Esophagus (tissue), 2 donors: ENCODE data around the gene PVR. TPM values are rescaled to one million over a fixed set of nuclear protein-coding genes. Genes with fewer than 3 reads are reported as not detected.

Experiments used
- H3K27ac ChIP-seq, 2 donors: one replicate each; pipeline ENCODE4 v1.5.1; 2013; ENCODE audit warnings: low read depth in 2 of 2, mild to moderate bottlenecking in 2 of 2, inconsistent platforms in 1 of 2, low read length in 1 of 2, moderate library complexity in 1 of 2
- H3K27me3 ChIP-seq, 2 donors: one replicate each; pipeline ENCODE4 v1.6.1; 2013; ENCODE audit warnings: low read length in 2 of 2, control low read depth in 1 of 2, mild to moderate bottlenecking in 1 of 2; ENCODE audit not compliant: insufficient read depth in 2 of 2, control insufficient read depth in 1 of 2
- H3K36me3 ChIP-seq, 2 donors: one replicate each; pipeline ENCODE4 v1.6.1; 2013; ENCODE audit warnings: low read length in 1 of 2; ENCODE audit not compliant: control insufficient read depth in 2 of 2, insufficient read depth in 2 of 2
- H3K4me1 ChIP-seq, 2 donors: one replicate each; pipeline ENCODE4 v1.6.1; 2013; ENCODE audit warnings: low read length in 1 of 2; ENCODE audit not compliant: control insufficient read depth in 2 of 2, insufficient read depth in 2 of 2
- H3K4me3 ChIP-seq, 2 donors: one replicate each; pipeline ENCODE4 v1.5.1; 2013; ENCODE audit warnings: low read length in 2 of 2, mild to moderate bottlenecking in 2 of 2, low read depth in 1 of 2, moderate library complexity in 1 of 2
- H3K9me3 ChIP-seq, 2 donors: one replicate each; pipeline ENCODE4 v1.6.1; 2013; ENCODE audit warnings: mild to moderate bottlenecking in 2 of 2, low read depth in 1 of 2, low read length in 1 of 2, moderate library complexity in 1 of 2; ENCODE audit not compliant: control insufficient read depth in 2 of 2, insufficient read depth in 1 of 2
- WGBS, 2 donors: extraction: QIAGEN DNeasy Blood & Tissue Kit; methylation state at CpG; one replicate each; pipeline ENCODE4 v1.1.7; 2013; 5-methylcytosine and 5-hydroxymethylcytosine counted together
- polyA plus RNA-seq, 2 donors: library from polyadenylated mRNA; stranded (reverse); fragments of 200-250 nt; gene quantifications; one replicate each; pipeline ENCODE4 v1.2.3, GENCODE V29; 2013
- donor health status: healthy with polysubstance abuse.
- donor health status: Bipolar disorder and iron deficiency.

Gene PVR
- polyA plus RNA-seq, 2 donors: 9.5 to 10.2 TPM

DNA sequence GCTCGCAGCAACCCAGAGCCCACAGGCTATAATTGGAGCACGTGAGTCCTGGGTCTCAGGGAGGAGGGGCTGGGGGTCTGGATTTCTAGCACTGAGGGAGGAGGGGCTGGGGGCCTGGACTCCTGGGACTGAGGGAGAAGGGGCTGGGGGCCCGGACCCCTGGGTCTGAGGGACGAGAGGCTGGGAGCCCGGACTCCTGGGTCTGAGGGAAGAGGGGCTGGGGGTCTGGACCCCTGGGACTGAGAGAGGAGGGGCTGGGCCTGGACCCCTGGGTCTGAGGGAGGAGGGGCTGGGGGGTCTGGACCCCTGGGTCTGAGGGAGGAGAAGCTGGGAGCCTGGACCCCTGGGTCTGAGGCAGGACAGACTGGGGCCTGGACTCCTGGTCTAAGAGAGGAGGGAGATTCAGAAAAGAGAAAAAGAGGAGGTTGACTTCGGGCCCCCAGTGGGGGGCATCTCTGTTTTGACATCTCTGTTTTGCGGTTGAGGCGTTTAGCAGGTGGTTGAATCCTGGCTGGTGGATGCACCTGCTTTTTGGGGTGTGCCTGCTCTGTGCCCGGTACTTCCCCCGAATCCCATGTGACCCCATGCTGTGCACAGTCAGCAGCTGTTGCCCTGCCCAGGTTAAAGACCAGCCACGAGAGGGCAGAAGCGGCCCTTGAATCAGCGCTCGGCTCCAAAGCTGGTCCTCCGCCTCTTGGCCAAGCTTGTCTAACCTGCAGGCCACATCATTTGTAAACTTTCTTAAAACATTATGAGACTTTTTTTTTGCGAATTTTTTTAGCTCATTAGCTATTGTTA is 10.5 kb downstream of the PVR start:
- peaks cover 15 to 36% of the 10 kb centered on the region in 2 donors for H3K36me3 ChIP-seq
- no peaks in the 10 kb centered on the region for H3K9me3 ChIP-seq
- no peaks in the 10 kb centered on the region for H3K4me1 ChIP-seq
- H3K4me3 ChIP-seq: no peak overlapping the region
- 39 to 41% methylated on average over 15 to 16 of the region's 16 CpGs for WGBS, 2 donors
- no peaks in the 10 kb centered on the region for H3K27me3 ChIP-seq
- no peak overlapping the region for H3K27ac ChIP-seq

DNA sequence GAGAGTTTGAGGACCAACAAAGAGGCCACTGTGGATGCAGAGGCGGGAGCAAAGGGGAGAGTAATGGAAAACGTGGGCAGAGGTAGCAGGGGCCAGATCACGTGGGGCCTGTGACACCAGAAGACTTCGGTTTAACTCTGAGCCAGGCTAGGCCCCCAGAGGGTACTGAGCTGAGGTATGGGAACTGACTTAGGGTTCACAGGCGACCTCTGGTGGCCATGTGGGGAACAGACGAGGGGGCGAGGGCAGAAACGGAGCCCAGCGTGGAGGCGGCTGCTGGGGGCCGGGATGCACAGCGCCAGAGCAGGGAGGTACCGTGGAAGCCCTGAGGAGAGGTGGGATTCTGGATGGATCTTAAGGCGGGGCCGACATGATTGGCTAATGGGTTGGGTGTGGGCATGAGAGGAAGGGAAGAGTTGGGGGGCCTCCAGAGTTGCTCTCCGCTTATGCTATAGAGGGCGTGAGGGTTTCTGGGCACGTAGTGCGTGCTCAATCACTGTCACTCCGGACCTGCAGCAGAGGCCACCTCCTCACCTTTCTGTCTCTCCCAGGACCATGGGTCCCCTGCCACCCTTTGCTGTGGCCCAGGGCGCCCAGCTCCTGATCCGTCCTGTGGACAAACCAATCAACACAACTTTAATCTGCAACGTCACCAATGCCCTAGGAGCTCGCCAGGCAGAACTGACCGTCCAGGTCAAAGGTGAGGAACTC is 13.7 kb downstream of the PVR start:
- Histone ChIP-seq H3K36me3 (peaks cover 19 to 30% of the 10 kb centered on the region in 2 donors), H3K9me3 (no peaks in the 10 kb centered on the region), H3K4me3 (no peak overlapping the region), H3K27ac (no peak overlapping the region), H3K4me1 (no peaks in the 10 kb centered on the region), H3K27me3 (no peaks in the 10 kb centered on the region)
- 38 to 40% methylated on average over 23 to 25 of the region's 25 CpGs for WGBS, 2 donors

DNA sequence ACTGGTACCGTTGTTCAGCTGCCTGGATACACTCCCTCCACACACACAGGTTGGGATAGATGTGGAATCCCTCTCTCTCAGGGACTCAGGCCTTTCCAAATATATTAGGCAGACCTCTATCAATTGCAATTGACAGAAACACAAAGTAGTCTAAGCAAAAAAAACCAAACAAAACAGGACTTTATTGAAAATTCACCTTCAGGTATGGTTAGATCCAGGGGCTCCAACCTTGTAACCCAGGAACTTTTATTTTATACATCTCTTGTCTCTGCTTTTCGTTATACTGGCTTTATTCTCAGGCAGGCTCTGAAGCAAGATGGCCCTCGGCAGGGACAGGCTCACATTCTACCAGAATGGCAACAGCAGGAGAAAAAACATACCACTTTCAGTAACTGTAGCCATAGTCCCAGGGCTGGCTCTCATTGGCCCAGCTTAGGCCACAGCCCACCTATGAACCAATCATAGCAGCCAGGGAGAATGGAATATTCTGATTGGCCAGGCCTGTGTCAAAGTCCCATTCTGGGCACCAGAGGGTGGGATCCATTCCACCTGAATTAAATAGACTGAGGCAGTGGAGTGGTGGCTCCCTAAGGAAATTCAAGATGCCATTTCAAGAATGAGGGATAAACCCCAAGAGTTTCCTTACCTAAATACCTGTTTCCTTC is 14.5 kb downstream of the PVR start:
- no peaks in the 10 kb centered on the region for H3K27me3 ChIP-seq
- 90 to 92% methylated on average over 3 of the region's 3 CpGs for WGBS, 2 donors
- no peaks in the 10 kb centered on the region for H3K4me1 ChIP-seq
- H3K27ac ChIP-seq: no peak overlapping the region
- H3K9me3 ChIP-seq: no peaks in the 10 kb centered on the region
- H3K4me3 ChIP-seq: no peak overlapping the region
- peaks cover 16 to 27% of the 10 kb centered on the region in 2 donors for H3K36me3 ChIP-seq

DNA sequence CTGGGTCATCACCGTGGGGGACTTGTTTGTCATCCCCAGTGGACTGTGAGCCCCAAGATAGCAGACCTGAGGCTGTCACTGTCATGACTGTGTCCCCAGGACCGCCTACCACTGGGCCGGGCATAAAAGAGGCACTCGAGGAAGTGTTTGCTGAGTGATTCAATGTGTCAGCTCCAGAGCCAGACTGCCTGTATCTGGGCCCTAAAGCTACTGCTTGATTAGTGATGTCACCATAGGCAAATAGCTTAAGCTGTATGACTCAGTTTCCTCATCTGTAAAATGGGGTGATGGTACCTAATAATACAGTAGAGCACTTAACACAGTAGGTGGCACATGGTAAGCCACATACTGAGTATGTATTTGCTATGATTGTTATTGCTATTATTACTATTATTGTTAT is 16.4 kb downstream of the PVR start:
- H3K4me3 ChIP-seq: no peak overlapping the region
- no peaks in the 10 kb centered on the region for H3K27me3 ChIP-seq
- H3K4me1 ChIP-seq: peaks cover 0 to 2% of the 10 kb centered on the region in 2 donors
- peaks cover 15 to 23% of the 10 kb centered on the region in 2 donors for H3K36me3 ChIP-seq
- H3K27ac ChIP-seq: no peak overlapping the region
- H3K9me3 ChIP-seq: no peaks in the 10 kb centered on the region
- 80 to 91% methylated on average over 4 of the region's 4 CpGs for WGBS, 2 donors

DNA sequence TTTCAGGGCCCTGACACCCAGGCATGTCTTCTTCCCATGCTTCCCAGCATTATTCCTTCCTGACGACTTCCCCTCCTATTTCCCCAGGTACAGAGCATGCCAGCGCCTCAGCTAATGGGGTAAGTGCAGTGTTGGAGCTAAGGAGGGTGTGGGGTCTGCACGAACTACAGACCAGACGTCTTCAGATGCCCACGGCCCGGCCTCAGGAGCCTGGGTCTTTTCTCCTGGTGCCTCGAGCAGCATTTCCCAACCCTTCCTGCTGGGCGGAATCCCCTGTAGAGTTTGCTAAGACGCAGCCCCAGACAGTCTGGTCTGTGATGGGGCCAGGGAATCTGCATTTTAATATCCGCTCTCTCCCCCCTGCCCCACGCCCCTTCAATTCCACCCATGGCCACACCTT is 17.5 kb downstream of the PVR start:
- 90 to 91% methylated on average over 11 of the region's 11 CpGs for WGBS, 2 donors
- Histone ChIP-seq H3K4me3 (no peak overlapping the region), H3K36me3 (peaks cover 15 to 21% of the 10 kb centered on the region in 2 donors), H3K4me1 (peaks cover 0 to 2% of the 10 kb centered on the region in 2 donors), H3K27me3 (no peaks in the 10 kb centered on the region), H3K9me3 (no peaks in the 10 kb centered on the region), H3K27ac (no peak overlapping the region)

DNA sequence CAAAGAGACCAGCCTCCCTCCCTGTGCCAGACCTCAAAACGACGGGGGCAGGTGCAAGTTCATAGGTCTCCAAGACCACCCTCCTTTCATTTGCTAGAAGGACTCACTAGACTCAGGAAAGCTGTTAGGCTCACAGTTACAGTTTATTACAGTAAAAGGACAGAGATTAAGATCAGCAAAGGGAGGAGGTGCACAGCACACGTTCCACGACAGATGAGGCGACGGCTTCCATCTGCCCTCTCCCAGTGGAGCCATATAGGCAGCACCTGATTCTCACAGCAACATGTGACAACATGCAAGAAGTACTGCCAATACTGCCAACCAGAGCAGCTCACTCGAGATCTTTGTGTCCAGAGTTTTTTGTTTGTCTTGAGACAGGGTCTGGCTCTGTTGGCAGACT is 18.2 kb downstream of the PVR start:
- Histone ChIP-seq H3K27me3 (no peaks in the 10 kb centered on the region), H3K27ac (no peak overlapping the region), H3K4me1 (peaks cover 2% of the 10 kb centered on the region in 2 donors), H3K36me3 (peaks cover 15 to 20% of the 10 kb centered on the region in 2 donors), H3K9me3 (no peaks in the 10 kb centered on the region), H3K4me3 (no peak overlapping the region)
- 64 to 71% methylated on average over 7 of the region's 7 CpGs for WGBS, 2 donors

DNA sequence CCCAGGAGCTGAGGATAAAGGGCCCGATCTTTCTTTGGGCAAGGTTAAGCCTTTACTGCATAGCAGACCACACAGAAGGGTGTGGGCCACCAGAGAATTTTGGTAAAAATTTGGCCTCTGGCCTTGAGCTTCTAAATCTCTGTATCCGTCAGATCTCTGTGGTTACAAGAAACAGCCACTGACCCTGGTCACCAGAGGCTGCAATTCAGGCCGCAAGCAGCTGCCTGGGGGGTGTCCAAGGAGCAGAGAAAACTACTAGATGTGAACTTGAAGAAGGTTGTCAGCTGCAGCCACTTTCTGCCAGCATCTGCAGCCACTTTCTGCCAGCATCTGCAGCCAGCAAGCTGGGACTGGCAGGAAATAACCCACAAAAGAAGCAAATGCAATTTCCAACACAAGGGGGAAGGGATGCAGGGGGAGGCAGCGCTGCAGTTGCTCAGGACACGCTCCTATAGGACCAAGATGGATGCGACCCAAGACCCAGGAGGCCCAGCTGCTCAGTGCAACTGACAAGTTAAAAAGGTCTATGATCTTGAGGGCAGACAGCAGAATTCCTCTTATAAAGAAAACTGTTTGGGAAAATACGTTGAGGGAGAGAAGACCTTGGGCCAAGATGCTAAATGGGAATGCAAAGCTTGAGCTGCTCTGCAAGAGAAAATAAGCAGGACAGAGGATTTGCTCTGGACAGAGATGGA is 19.1 kb downstream of the PVR start:
- H3K27me3 ChIP-seq: no peaks in the 10 kb centered on the region
- WGBS, 2 donors: 58 to 74% methylated on average over 7 of the region's 7 CpGs
- peaks cover 2 to 5% of the 10 kb centered on the region in 2 donors for H3K4me1 ChIP-seq
- no peaks in the 10 kb centered on the region for H3K9me3 ChIP-seq
- no peak overlapping the region for H3K4me3 ChIP-seq
- H3K27ac ChIP-seq: no peak overlapping the region
- peaks cover 15 to 16% of the 10 kb centered on the region in 2 donors for H3K36me3 ChIP-seq

DNA sequence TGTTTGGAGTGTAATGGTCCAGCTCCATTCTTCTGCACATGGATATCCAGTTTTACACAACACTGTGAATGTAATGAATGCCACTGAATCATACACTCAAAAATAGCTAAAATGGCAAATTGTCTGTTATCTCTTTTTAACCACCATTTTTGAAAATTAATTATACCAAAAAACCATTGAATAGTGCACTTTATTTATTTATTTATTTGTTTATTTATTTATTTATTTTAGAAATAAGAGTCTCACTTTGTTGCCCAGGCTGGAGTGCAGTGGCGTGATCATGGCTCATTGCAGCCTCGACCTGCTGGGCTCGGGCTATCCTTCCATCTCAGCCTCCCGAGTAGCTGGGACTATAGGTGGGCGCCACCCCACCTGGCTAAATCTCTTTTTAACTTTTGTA is 20.3 kb downstream of the PVR start:
- 95 to 97% methylated on average over 5 of the region's 5 CpGs for WGBS, 2 donors
- H3K4me3 ChIP-seq: no peak overlapping the region
- H3K9me3 ChIP-seq: no peaks in the 10 kb centered on the region
- H3K27me3 ChIP-seq: no peaks in the 10 kb centered on the region
- H3K4me1 ChIP-seq: peaks cover 2 to 5% of the 10 kb centered on the region in 2 donors
- H3K27ac ChIP-seq: no peak overlapping the region
- peaks cover 6 to 15% of the 10 kb centered on the region in 2 donors for H3K36me3 ChIP-seq

DNA sequence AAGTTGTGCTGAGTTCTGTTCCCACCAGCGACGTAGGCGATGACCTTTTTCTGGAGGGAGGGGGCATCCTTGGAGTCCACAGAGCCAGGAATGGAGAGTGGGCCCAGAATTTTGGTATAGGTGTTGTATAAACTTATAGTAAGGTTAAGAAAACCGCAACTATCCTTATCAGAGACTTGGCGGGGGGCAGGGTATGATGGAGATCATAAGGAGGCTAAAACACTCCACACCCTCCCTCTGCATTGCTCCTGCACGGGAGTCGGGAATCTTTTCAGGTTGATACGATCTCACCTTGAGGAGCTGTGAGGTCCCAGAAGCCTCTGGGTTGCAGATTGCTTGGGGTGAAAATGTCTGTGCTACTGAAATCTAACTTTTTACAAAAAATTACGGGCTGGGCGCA is 21.3 kb downstream of the PVR start:
- no peak overlapping the region for H3K4me3 ChIP-seq
- peak overlapping the region in 1 of 2 donors; percentile 6 for H3K27ac ChIP-seq
- peaks cover 4 to 10% of the 10 kb centered on the region in 2 donors for H3K36me3 ChIP-seq
- no peaks in the 10 kb centered on the region for H3K27me3 ChIP-seq
- 87 to 93% methylated on average over 10 of the region's 10 CpGs for WGBS, 2 donors
- no peaks in the 10 kb centered on the region for H3K9me3 ChIP-seq
- H3K4me1 ChIP-seq: peaks cover 2 to 5% of the 10 kb centered on the region in 2 donors
